ENCODE measurements around the gene TSPEAR.
"Not testable (repeated sequence)": the region's sequence is repeated elsewhere in the genome, so short reads cannot be mapped to it uniquely, and the experiment has no call there.

Gene TSPEAR

DNA sequence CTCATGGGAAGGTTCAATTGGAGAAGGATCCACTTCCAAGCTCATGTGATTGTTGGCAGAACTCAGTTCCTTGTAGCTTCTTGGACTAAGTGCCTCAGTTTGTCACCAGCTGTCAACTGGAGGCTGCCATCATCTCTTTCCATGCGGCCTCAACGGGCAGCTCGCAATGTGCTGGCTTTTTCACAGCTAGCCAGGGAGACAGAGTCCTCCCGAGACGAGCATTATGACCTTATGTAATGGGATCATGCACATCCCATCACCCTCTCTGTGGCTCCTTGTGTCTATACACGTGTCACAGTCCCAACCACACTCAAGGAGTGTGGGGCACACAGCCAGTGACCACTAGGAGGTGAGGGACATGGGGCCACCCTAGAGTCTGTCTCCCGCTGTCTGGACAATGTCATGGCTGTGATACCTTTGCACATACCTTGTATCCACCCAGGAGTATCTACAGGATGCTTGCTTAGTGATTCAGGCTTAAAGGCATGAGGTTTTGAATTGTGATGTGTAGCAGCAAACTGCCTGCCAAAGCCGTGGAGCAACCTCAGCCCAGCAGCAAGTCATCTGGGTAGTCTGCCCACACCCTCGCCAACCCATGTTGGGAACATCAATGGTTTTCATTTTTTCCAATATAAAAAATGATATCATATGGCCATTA, 115.2 kb downstream of the TSPEAR start:
- DNase-seq: no peak
- Histone ChIP-seq H3K4me1 (no peaks in the 10 kb centered on the region), H3K27ac (no peak overlapping the region), H3K4me3 (no peak overlapping the region), H3K27me3 (peaks cover 0 to 16% of the 10 kb centered on the region in 2 donors), H3K9me3 (peaks cover 0 to 5% (median 0%) of the 10 kb centered on the region in 3 donors), H3K36me3 (no peaks in the 10 kb centered on the region)
- intact Hi-C loops (cut with DNase I; ENCODE audit: low total_unique reads): no loop called here
- no peak for TF ChIP-seq CTCF (IDR thresholded peaks at IDR 0.05)

DNA sequence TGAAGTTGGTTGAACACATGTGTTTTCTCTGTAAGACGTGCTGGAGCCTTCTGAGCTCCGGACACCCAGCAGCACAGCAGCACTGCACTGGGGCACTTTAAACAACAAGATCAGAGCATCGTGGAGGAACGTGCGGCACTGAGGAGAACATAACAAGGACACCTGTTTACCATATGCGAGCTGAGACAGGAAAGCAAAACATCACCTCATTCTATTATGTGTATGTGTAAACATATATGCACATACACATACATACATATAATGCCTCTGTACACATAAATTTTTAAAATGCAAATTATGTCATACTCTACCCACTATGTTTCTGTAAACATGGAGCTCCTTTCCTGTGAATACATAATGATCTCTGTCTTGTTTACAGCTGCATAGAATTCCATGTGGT, 115.8 kb downstream of the TSPEAR start:
- Histone ChIP-seq H3K4me3 (no peak overlapping the region), H3K27ac (no peak overlapping the region), H3K4me1 (no peaks in the 10 kb centered on the region), H3K36me3 (no peaks in the 10 kb centered on the region), H3K27me3 (peaks cover 0 to 20% of the 10 kb centered on the region in 2 donors), H3K9me3 (peaks cover 0 to 5% (median 0%) of the 10 kb centered on the region in 3 donors)
- DNase-seq: no peak
- TF ChIP-seq CTCF (IDR thresholded peaks at IDR 0.05): no peak
- intact Hi-C loops (cut with DNase I; ENCODE audit: low total_unique reads): no loop called here

GRCh38 chr21:44594406-44594916, 116.9 kb downstream of the TSPEAR start:
- TF ChIP-seq CTCF (IDR thresholded peaks at IDR 0.05): no peak
- intact Hi-C loops (cut with DNase I; ENCODE audit: low total_unique reads): no loop called here
- H3K36me3 ChIP-seq: no peaks in the 10 kb centered on the region
- no peak overlapping the region for H3K4me3 ChIP-seq
- no peaks in the 10 kb centered on the region for H3K4me1 ChIP-seq
- no peak overlapping the region for H3K27ac ChIP-seq
- no peak for DNase-seq
- peaks cover 0 to 30% of the 10 kb centered on the region in 2 donors for H3K27me3 ChIP-seq
- H3K9me3 ChIP-seq: peaks cover 0 to 5% (median 0%) of the 10 kb centered on the region in 3 donors

DNA sequence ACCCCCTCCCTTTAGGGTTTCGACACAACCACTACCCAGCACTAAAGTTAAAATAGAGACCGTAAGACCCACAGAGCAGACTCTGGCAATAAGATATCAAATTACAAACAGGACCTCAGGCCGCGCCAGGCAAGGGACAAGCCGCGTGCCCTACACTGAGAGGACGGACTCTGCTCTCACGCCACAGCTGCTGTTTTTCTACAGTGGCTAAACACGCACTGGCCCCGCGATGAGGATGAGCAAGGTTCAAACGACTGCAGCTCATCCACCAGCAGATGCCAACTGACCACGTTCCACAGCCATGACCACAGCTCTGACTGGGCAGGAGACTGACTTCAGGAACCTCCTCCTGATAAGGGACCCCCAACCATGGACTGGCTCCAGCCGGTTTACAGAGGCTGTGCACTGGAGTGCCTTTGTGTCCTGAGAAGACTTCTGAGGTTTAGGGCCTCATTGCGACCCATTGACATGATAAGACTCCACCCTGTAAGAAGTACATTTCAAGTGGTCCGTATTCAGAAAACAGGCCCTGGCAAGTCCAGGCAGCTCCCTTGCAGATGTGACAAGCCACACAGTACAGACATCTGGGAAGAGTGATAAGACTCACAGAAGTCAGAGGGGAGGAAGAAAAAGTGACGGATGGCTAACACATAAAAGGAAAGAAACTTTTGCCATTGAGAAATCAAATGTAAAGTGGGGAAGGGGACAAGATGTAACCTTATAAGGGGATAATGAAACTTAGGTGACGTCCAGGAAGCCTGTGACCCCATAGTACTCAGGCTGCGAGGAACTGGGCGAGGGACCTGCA, 117.6 kb downstream of the TSPEAR start:
- intact Hi-C loops (cut with DNase I; ENCODE audit: low total_unique reads): no loop called here
- Histone ChIP-seq H3K36me3 (no peaks in the 10 kb centered on the region), H3K4me3 (no peak overlapping the region), H3K4me1 (no peaks in the 10 kb centered on the region), H3K27me3 (peaks cover 0 to 36% of the 10 kb centered on the region in 2 donors), H3K27ac (no peak overlapping the region), H3K9me3 (peaks cover 0 to 4% (median 0%) of the 10 kb centered on the region in 3 donors)
- TF ChIP-seq CTCF (IDR thresholded peaks at IDR 0.05): no peak
- peak in 1 of 2 donors; percentile 40 for DNase-seq

- TF ChIP-seq CTCF (IDR thresholded peaks at IDR 0.05): no peak
- no peaks in the 10 kb centered on the region for H3K36me3 ChIP-seq
- no peak within 1 kb of the TSS for H3K4me3 ChIP-seq
- DNase-seq: peak in 1 of 2 donors; percentile 59
- H3K4me1 ChIP-seq: no peaks in the 10 kb centered on the region
- intact Hi-C loops (cut with DNase I; ENCODE audit: low total_unique reads): no loop called here
- H3K9me3 ChIP-seq: no peaks in the 10 kb centered on the region
- no peak within 1 kb of the TSS for H3K27ac ChIP-seq
- H3K27me3 ChIP-seq: peaks cover 0 to 36% of the 10 kb centered on the region in 2 donors
These were observed 118.7 kb downstream of the TSPEAR start, which contains the start of gene KRTAP10-6 for GRCh38 chr21:44592446-44593311. KRTAP10-6 (minus strand) TSS chr21:44592505; CDS start chr21:44592484, 21 bp downstream.

DNA sequence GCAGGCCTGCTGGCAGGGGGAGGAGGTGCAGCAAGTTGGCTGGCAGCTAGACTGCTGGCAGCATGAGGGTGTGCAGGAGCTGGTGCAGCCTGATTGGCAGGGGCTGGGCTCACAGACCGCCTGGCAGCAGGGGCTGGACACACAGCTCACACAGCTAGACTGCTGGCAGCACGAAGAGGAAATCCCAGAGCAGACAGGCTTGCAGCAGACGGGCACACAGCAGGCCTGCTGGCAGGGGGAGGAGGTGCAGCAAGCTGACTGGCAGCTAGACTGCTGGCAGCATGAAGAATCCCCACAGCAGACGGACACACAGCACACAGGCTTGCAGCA, 119.6 kb downstream of the TSPEAR start:
- H3K27me3 ChIP-seq: peaks cover 0 to 36% of the 10 kb centered on the region in 2 donors
- H3K9me3 ChIP-seq; H3K27ac ChIP-seq; H3K36me3 ChIP-seq; H3K4me1 ChIP-seq; DNase-seq; H3K4me3 ChIP-seq; intact Hi-C loops (cut with DNase I; ENCODE audit: low total_unique reads): not testable (repeated sequence)

GRCh38 chr21:44590897-44591800, 120.2 kb downstream of the TSPEAR start:
- H3K4me1 ChIP-seq; H3K4me3 ChIP-seq; H3K27ac ChIP-seq; intact Hi-C loops (cut with DNase I; ENCODE audit: low total_unique reads); H3K36me3 ChIP-seq; H3K9me3 ChIP-seq: not testable (repeated sequence)
- peak in 1 of 2 donors; percentile 44 for DNase-seq
- H3K27me3 ChIP-seq: peaks cover 0 to 40% of the 10 kb centered on the region in 2 donors

Measured in tibial artery (tissue), 4 donors.